Measurements from ENCODE around the gene LYSMD3.
"Not testable (repeated sequence)": the region's sequence is repeated elsewhere in the genome, so short reads cannot be mapped to it uniquely, and the experiment has no call there.

Gene LYSMD3

GRCh38 chr5:90529194-90529938 is at the start of gene LYSMD3:
Gene LYSMD3 (minus strand): TSS chr5:90529584. CDS start chr5:90525289, 4,295 bp downstream.
- H3K4me3 ChIP-seq (ENCODE audit: low read depth, low read length), result peak within 1 kb of the TSS; percentile 62
- no peak for TF ChIP-seq CTCF (IDR thresholded peaks at IDR 0.05; ENCODE audit: borderline replicate concordance, insufficient read depth, low read depth, low read length)

GRCh38 chr5:90576566-90576965 is 47.2 kb upstream of the LYSMD3 start:
- H3K4me3 ChIP-seq (ENCODE audit: low read depth, low read length), result not testable (repeated sequence)

GRCh38 chr5:90575712-90576111 is 46.3 kb upstream of the LYSMD3 start:
- H3K4me3 ChIP-seq (ENCODE audit: low read depth, low read length), result no peak overlapping the region
- TF ChIP-seq CTCF (IDR thresholded peaks at IDR 0.05; ENCODE audit: borderline replicate concordance, insufficient read depth, low read depth, low read length), result no peak

GRCh38 chr5:90571147-90571773 is 41.9 kb upstream of the LYSMD3 start:
- no peak for TF ChIP-seq CTCF (IDR thresholded peaks at IDR 0.05; ENCODE audit: borderline replicate concordance, insufficient read depth, low read depth, low read length)
- no peak overlapping the region for H3K4me3 ChIP-seq (ENCODE audit: low read depth, low read length)

GRCh38 chr5:90570034-90570433 is 40.6 kb upstream of the LYSMD3 start:
- no peak overlapping the region for H3K4me3 ChIP-seq (ENCODE audit: low read depth, low read length)
- no peak for TF ChIP-seq CTCF (IDR thresholded peaks at IDR 0.05; ENCODE audit: borderline replicate concordance, insufficient read depth, low read depth, low read length)

- TF ChIP-seq CTCF (IDR thresholded peaks at IDR 0.05; ENCODE audit: borderline replicate concordance, insufficient read depth, low read depth, low read length), result no peak
- no peak overlapping the region for H3K4me3 ChIP-seq (ENCODE audit: low read depth, low read length)
Measured at GRCh38 chr5:90569084-90569483, 39.7 kb upstream of the LYSMD3 start.

GRCh38 chr5:90565491-90565890 is 36.1 kb upstream of the LYSMD3 start:
- no peak for TF ChIP-seq CTCF (IDR thresholded peaks at IDR 0.05; ENCODE audit: borderline replicate concordance, insufficient read depth, low read depth, low read length)
- H3K4me3 ChIP-seq (ENCODE audit: low read depth, low read length), result no peak overlapping the region

All from GM12875 (cell line).